Adrenal gland (tissue), 5 donors: Measurements from ENCODE around the gene STXBP5.

Experiments
- POLR2A ChIP-seq, 2 donors: fragments of 450-650 bp; IDR thresholded peaks; one replicate each; pipeline ENCODE4 v1.6.1; 2017; ENCODE audit warnings: antibody characterized with exemption in 2 of 2, mild to moderate bottlenecking in 2 of 2, moderate library complexity in 1 of 2
- TF ChIP-seq, protein P1 (sequence below), 6 experiments: fragments of 450-650 bp in 4 of 6; fragments of 200-600 bp in 2 of 6; sonication (generic) in 1 of 6; IDR thresholded peaks; 1 replicate in 5 of 6; 2 replicates in 1 of 6; pipeline versions ENCODE4 v1.5.1 to v1.8.0; 2016 to 2021; ENCODE audit warnings: antibody characterized with exemption in 6 of 6, mild to moderate bottlenecking in 2 of 6, moderate library complexity in 1 of 6
- donor health status: DM: no; HTN: no; CAD: no.

DNA sequence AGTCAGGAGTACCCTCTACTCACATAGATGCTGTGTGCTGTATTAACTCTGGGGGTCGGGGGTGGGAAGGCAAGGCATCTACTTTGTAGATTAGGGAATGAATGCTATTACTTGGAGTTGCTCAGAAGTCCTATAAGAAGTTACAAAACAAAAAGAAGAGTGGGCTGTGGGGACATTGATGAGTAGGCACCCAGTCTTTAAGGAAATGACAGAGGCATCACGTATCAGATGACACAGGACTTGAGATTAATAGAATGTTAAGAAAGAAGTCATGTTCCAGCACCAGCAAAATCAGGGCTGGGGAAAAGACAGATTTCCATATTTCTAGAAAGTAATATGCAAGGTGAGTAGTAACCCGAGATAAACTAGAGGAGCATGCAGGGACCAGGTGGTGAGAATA is 19.0 kb upstream of the STXBP5 start:
- TF ChIP-seq, protein P1, sequence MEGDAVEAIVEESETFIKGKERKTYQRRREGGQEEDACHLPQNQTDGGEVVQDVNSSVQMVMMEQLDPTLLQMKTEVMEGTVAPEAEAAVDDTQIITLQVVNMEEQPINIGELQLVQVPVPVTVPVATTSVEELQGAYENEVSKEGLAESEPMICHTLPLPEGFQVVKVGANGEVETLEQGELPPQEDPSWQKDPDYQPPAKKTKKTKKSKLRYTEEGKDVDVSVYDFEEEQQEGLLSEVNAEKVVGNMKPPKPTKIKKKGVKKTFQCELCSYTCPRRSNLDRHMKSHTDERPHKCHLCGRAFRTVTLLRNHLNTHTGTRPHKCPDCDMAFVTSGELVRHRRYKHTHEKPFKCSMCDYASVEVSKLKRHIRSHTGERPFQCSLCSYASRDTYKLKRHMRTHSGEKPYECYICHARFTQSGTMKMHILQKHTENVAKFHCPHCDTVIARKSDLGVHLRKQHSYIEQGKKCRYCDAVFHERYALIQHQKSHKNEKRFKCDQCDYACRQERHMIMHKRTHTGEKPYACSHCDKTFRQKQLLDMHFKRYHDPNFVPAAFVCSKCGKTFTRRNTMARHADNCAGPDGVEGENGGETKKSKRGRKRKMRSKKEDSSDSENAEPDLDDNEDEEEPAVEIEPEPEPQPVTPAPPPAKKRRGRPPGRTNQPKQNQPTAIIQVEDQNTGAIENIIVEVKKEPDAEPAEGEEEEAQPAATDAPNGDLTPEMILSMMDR (IDR thresholded peaks at IDR 0.05) = no peak
- TF ChIP-seq POLR2A (IDR thresholded peaks at IDR 0.05) = no peak
